ENCODE results near the gene FRY. TPM values are rescaled to one million over a fixed set of nuclear protein-coding genes. Genes with fewer than 3 reads are reported as not detected.

FRY gene
- total RNA-seq, 5 donors from 2014 or later (not counting 1 experiment from before 2014, with no cell fraction given), result 11.5 to 35.3 (median 15.2) TPM

GRCh38 chr13:32117001-32117400, 85.4 kb downstream of the FRY start:
- H3K4me3 Mint-ChIP-seq, result no peak overlapping the region
- H3K9me3 Mint-ChIP-seq, result peaks cover 0 to 4% (median 0%) of the 10 kb centered on the region in 3 donors
- no peak for ATAC-seq (replicated peaks in 1 of 4)
- CTCF ChIA-PET, result no interaction called here
- WGBS (ENCODE audit: insufficient coverage), result no CpG with 5 or more reads among the region's 3 CpGs
- H3K4me1 Mint-ChIP-seq, result peaks cover 11 to 26% (median 17%) of the 10 kb centered on the region in 3 donors
- H3K4me1 ChIP-seq (ENCODE audit: control insufficient read depth in 1 of 2, extremely low read depth in 1 of 2, insufficient read depth in 2 of 2, low read length in 2 of 2), result peaks cover 0 to 13% of the 10 kb centered on the region in 2 experiments
- DNase-seq, result no peak
- H3K27me3 ChIP-seq (replicated peaks in 1 of 2; ENCODE audit: control insufficient read depth in 2 of 2, extremely low read depth in 1 of 2, insufficient read depth in 2 of 2, low read length in 1 of 2), result no peaks in the 10 kb centered on the region
- no peak overlapping the region for H3K4me3 ChIP-seq (ENCODE audit: control insufficient read depth in 1 of 2, extremely low read depth in 1 of 2, low read length in 1 of 2)
- H3K27ac ChIP-seq (ENCODE audit: low read length), result no peak overlapping the region
- H3K36me3 Mint-ChIP-seq, result peaks cover 21% of the 10 kb centered on the region
- H3K36me3 ChIP-seq (ENCODE audit: control insufficient read depth in 2 of 2, extremely low read depth in 1 of 2, insufficient read depth in 1 of 2, low read length in 1 of 2), result no peaks in the 10 kb centered on the region
- POLR2A ChIA-PET, result no interaction called here
- no peaks in the 10 kb centered on the region for H3K9me3 ChIP-seq
- no peak overlapping the region for H3K27ac Mint-ChIP-seq
- no peaks in the 10 kb centered on the region for H3K27me3 Mint-ChIP-seq

- DNase-seq, result no peak
- H3K27ac ChIP-seq (ENCODE audit: low read length), result no peak overlapping the region
- no peaks in the 10 kb centered on the region for H3K36me3 ChIP-seq (ENCODE audit: control insufficient read depth in 2 of 2, extremely low read depth in 1 of 2, insufficient read depth in 1 of 2, low read length in 1 of 2)
- WGBS (ENCODE audit: insufficient coverage), result no CpG with 5 or more reads among the region's 6 CpGs
- Mint-ChIP-seq H3K9me3 (peaks cover 0 to 8% (median 2%) of the 10 kb centered on the region in 3 donors), H3K27ac (no peak overlapping the region), H3K36me3 (peaks cover 25% of the 10 kb centered on the region), H3K4me3 (no peak overlapping the region), H3K4me1 (peaks cover 11 to 26% (median 17%) of the 10 kb centered on the region in 3 donors), H3K27me3 (no peaks in the 10 kb centered on the region)
- H3K9me3 ChIP-seq, result no peaks in the 10 kb centered on the region
- H3K4me1 ChIP-seq (ENCODE audit: control insufficient read depth in 1 of 2, extremely low read depth in 1 of 2, insufficient read depth in 2 of 2, low read length in 2 of 2), result peaks cover 0 to 13% of the 10 kb centered on the region in 2 experiments
- H3K27me3 ChIP-seq (replicated peaks in 1 of 2; ENCODE audit: control insufficient read depth in 2 of 2, extremely low read depth in 1 of 2, insufficient read depth in 2 of 2, low read length in 1 of 2), result no peaks in the 10 kb centered on the region
- CTCF ChIA-PET, result no interaction called here
- ATAC-seq (replicated peaks in 1 of 4), result no peak
- POLR2A ChIA-PET, result no interaction called here
- no peak overlapping the region for H3K4me3 ChIP-seq (ENCODE audit: control insufficient read depth in 1 of 2, extremely low read depth in 1 of 2, low read length in 1 of 2)
Observed at GRCh38 chr13:32117701-32118100, 86.1 kb downstream of the FRY start.

- ChIA-PET CTCF (no interaction called here), POLR2A (no interaction called here)
- Mint-ChIP-seq H3K36me3 (peaks cover 39% of the 10 kb centered on the region), H3K4me3 (no peak overlapping the region), H3K27ac (no peak overlapping the region), H3K4me1 (no peaks in the 10 kb centered on the region), H3K9me3 (peaks cover 0 to 10% (median 2%) of the 10 kb centered on the region in 3 donors), H3K27me3 (no peaks in the 10 kb centered on the region)
- Histone ChIP-seq H3K9me3 (no peaks in the 10 kb centered on the region), H3K4me1 (ENCODE audit: control insufficient read depth in 1 of 2, extremely low read depth in 1 of 2, insufficient read depth in 2 of 2, low read length in 2 of 2) (no peaks in the 10 kb centered on the region), H3K36me3 (ENCODE audit: control insufficient read depth in 2 of 2, extremely low read depth in 1 of 2, insufficient read depth in 1 of 2, low read length in 1 of 2) (no peaks in the 10 kb centered on the region), H3K27ac (ENCODE audit: low read length) (no peak overlapping the region), H3K4me3 (ENCODE audit: control insufficient read depth in 1 of 2, extremely low read depth in 1 of 2, low read length in 1 of 2) (no peak overlapping the region), H3K27me3 (replicated peaks in 1 of 2; ENCODE audit: control insufficient read depth in 2 of 2, extremely low read depth in 1 of 2, insufficient read depth in 2 of 2, low read length in 1 of 2) (no peaks in the 10 kb centered on the region)
- ATAC-seq (replicated peaks in 1 of 4) (no peak), DNase-seq (no peak)
- WGBS (ENCODE audit: insufficient coverage), result 43% methylated on average over 1 of the region's 3 CpGs
Observed at GRCh38 chr13:32121316-32121715, 89.7 kb downstream of the FRY start.

- ChIA-PET CTCF (no interaction called here), POLR2A (no interaction called here)
Observed at GRCh38 chr13:32124743-32125142, 93.2 kb downstream of the FRY start.

GRCh38 chr13:32125221-32125689, 93.7 kb downstream of the FRY start:
- Histone ChIP-seq H3K27me3 (replicated peaks in 1 of 2; ENCODE audit: control insufficient read depth in 2 of 2, extremely low read depth in 1 of 2, insufficient read depth in 2 of 2, low read length in 1 of 2) (no peaks in the 10 kb centered on the region), H3K4me3 (ENCODE audit: control insufficient read depth in 1 of 2, extremely low read depth in 1 of 2, low read length in 1 of 2) (no peak overlapping the region), H3K27ac (ENCODE audit: low read length) (no peak overlapping the region), H3K9me3 (no peaks in the 10 kb centered on the region), H3K36me3 (ENCODE audit: control insufficient read depth in 2 of 2, extremely low read depth in 1 of 2, insufficient read depth in 1 of 2, low read length in 1 of 2) (no peaks in the 10 kb centered on the region), H3K4me1 (ENCODE audit: control insufficient read depth in 1 of 2, extremely low read depth in 1 of 2, insufficient read depth in 2 of 2, low read length in 2 of 2) (no peaks in the 10 kb centered on the region)
- DNase-seq, result no peak
- no peak overlapping the region for H3K4me3 Mint-ChIP-seq
- H3K27ac Mint-ChIP-seq, result no peak overlapping the region
- ATAC-seq (replicated peaks in 1 of 4), result no peak
- H3K27me3 Mint-ChIP-seq, result no peaks in the 10 kb centered on the region
- CTCF ChIA-PET, result no interaction called here
- WGBS (ENCODE audit: insufficient coverage), result 75% methylated on average over 2 of the region's 4 CpGs
- POLR2A ChIA-PET, result no interaction called here
- H3K9me3 Mint-ChIP-seq, result peaks cover 0 to 10% (median 2%) of the 10 kb centered on the region in 3 donors
- H3K4me1 Mint-ChIP-seq, result no peaks in the 10 kb centered on the region
- H3K36me3 Mint-ChIP-seq, result peaks cover 33% of the 10 kb centered on the region

More at GRCh38 chr13:32124743-32125142, 93.2 kb downstream of the FRY start:
- H3K4me3 Mint-ChIP-seq, result no peak overlapping the region
- peaks cover 33% of the 10 kb centered on the region for H3K36me3 Mint-ChIP-seq
- H3K27ac Mint-ChIP-seq, result no peak overlapping the region
- no peak overlapping the region for H3K27ac ChIP-seq (ENCODE audit: low read length)
- H3K4me1 Mint-ChIP-seq, result no peaks in the 10 kb centered on the region
- H3K9me3 ChIP-seq, result no peaks in the 10 kb centered on the region
- no peak overlapping the region for H3K4me3 ChIP-seq (ENCODE audit: control insufficient read depth in 1 of 2, extremely low read depth in 1 of 2, low read length in 1 of 2)
- H3K4me1 ChIP-seq (ENCODE audit: control insufficient read depth in 1 of 2, extremely low read depth in 1 of 2, insufficient read depth in 2 of 2, low read length in 2 of 2), result no peaks in the 10 kb centered on the region
- no peaks in the 10 kb centered on the region for H3K27me3 ChIP-seq (replicated peaks in 1 of 2; ENCODE audit: control insufficient read depth in 2 of 2, extremely low read depth in 1 of 2, insufficient read depth in 2 of 2, low read length in 1 of 2)
- H3K9me3 Mint-ChIP-seq, result peaks cover 0 to 10% (median 2%) of the 10 kb centered on the region in 3 donors
- H3K27me3 Mint-ChIP-seq, result no peaks in the 10 kb centered on the region
- WGBS (ENCODE audit: insufficient coverage), result no CpG with 5 or more reads among the region's 3 CpGs
- H3K36me3 ChIP-seq (ENCODE audit: control insufficient read depth in 2 of 2, extremely low read depth in 1 of 2, insufficient read depth in 1 of 2, low read length in 1 of 2), result no peaks in the 10 kb centered on the region
- ATAC-seq (replicated peaks in 1 of 4) (no peak), DNase-seq (no peak)

GRCh38 chr13:32125751-32126150, 94.2 kb downstream of the FRY start:
- ChIA-PET CTCF (no interaction called here), POLR2A (interaction anchor here in 1 of 2 donors (0.7 kb wide), 1 partner anchor 12 kb away, joined by 3 read pairs; no protein-coding TSS in a partner anchor)
- Histone ChIP-seq H3K4me1 (ENCODE audit: control insufficient read depth in 1 of 2, extremely low read depth in 1 of 2, insufficient read depth in 2 of 2, low read length in 2 of 2) (no peaks in the 10 kb centered on the region), H3K9me3 (no peaks in the 10 kb centered on the region), H3K4me3 (ENCODE audit: control insufficient read depth in 1 of 2, extremely low read depth in 1 of 2, low read length in 1 of 2) (no peak overlapping the region), H3K27ac (ENCODE audit: low read length) (no peak overlapping the region), H3K36me3 (ENCODE audit: control insufficient read depth in 2 of 2, extremely low read depth in 1 of 2, insufficient read depth in 1 of 2, low read length in 1 of 2) (no peaks in the 10 kb centered on the region), H3K27me3 (replicated peaks in 1 of 2; ENCODE audit: control insufficient read depth in 2 of 2, extremely low read depth in 1 of 2, insufficient read depth in 2 of 2, low read length in 1 of 2) (no peaks in the 10 kb centered on the region)
- WGBS (ENCODE audit: insufficient coverage), result no CpG with 5 or more reads among the region's 4 CpGs
- peaks cover 29% of the 10 kb centered on the region for H3K36me3 Mint-ChIP-seq
- H3K4me3 Mint-ChIP-seq, result no peak overlapping the region
- ATAC-seq (replicated peaks in 1 of 4) (no peak), DNase-seq (no peak)
- H3K4me1 Mint-ChIP-seq, result no peaks in the 10 kb centered on the region
- H3K9me3 Mint-ChIP-seq, result peaks cover 0 to 10% (median 2%) of the 10 kb centered on the region in 3 donors
- no peaks in the 10 kb centered on the region for H3K27me3 Mint-ChIP-seq
- no peak overlapping the region for H3K27ac Mint-ChIP-seq

GRCh38 chr13:32126278-32126677, 94.7 kb downstream of the FRY start:
- Mint-ChIP-seq H3K36me3 (peaks cover 24% of the 10 kb centered on the region), H3K27ac (no peak overlapping the region), H3K4me3 (no peak overlapping the region), H3K4me1 (no peaks in the 10 kb centered on the region), H3K27me3 (no peaks in the 10 kb centered on the region), H3K9me3 (peaks cover 0 to 10% (median 2%) of the 10 kb centered on the region in 3 donors)
- Histone ChIP-seq H3K9me3 (no peaks in the 10 kb centered on the region), H3K27ac (ENCODE audit: low read length) (no peak overlapping the region), H3K4me1 (ENCODE audit: control insufficient read depth in 1 of 2, extremely low read depth in 1 of 2, insufficient read depth in 2 of 2, low read length in 2 of 2) (no peaks in the 10 kb centered on the region), H3K27me3 (replicated peaks in 1 of 2; ENCODE audit: control insufficient read depth in 2 of 2, extremely low read depth in 1 of 2, insufficient read depth in 2 of 2, low read length in 1 of 2) (no peaks in the 10 kb centered on the region), H3K36me3 (ENCODE audit: control insufficient read depth in 2 of 2, extremely low read depth in 1 of 2, insufficient read depth in 1 of 2, low read length in 1 of 2) (no peaks in the 10 kb centered on the region), H3K4me3 (ENCODE audit: control insufficient read depth in 1 of 2, extremely low read depth in 1 of 2, low read length in 1 of 2) (no peak overlapping the region)
- DNase-seq (no peak), ATAC-seq (replicated peaks in 1 of 4) (no peak)
- CTCF ChIA-PET, result no interaction called here
- no CpG with 5 or more reads among the region's 3 CpGs for WGBS (ENCODE audit: insufficient coverage)
- POLR2A ChIA-PET, result interaction anchor here in 1 of 2 donors (0.7 kb wide), 1 partner anchor 12 kb away, joined by 3 read pairs; no protein-coding TSS in a partner anchor
